LNCAP (cell line): ENCODE results near the gene HOXD13.

ENCODE experiments used
- TF ChIP-seq, protein P1 (sequence below): fragments of 450-650 bp; IDR thresholded peaks from 2 replicates; pipeline ENCODE4 v1.5.1; 2017; ENCODE audit warnings: mild to moderate bottlenecking

Gene HOXD13

GRCh38 chr2:176088048-176088936, 4.2 kb upstream of the HOXD13 start:
- TF ChIP-seq, protein P1, sequence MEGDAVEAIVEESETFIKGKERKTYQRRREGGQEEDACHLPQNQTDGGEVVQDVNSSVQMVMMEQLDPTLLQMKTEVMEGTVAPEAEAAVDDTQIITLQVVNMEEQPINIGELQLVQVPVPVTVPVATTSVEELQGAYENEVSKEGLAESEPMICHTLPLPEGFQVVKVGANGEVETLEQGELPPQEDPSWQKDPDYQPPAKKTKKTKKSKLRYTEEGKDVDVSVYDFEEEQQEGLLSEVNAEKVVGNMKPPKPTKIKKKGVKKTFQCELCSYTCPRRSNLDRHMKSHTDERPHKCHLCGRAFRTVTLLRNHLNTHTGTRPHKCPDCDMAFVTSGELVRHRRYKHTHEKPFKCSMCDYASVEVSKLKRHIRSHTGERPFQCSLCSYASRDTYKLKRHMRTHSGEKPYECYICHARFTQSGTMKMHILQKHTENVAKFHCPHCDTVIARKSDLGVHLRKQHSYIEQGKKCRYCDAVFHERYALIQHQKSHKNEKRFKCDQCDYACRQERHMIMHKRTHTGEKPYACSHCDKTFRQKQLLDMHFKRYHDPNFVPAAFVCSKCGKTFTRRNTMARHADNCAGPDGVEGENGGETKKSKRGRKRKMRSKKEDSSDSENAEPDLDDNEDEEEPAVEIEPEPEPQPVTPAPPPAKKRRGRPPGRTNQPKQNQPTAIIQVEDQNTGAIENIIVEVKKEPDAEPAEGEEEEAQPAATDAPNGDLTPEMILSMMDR, result peak; percentile 84

GRCh38 chr2:176088937-176089842, 3.3 kb upstream of the HOXD13 start:
- TF ChIP-seq, protein P1, result no peak

DNA sequence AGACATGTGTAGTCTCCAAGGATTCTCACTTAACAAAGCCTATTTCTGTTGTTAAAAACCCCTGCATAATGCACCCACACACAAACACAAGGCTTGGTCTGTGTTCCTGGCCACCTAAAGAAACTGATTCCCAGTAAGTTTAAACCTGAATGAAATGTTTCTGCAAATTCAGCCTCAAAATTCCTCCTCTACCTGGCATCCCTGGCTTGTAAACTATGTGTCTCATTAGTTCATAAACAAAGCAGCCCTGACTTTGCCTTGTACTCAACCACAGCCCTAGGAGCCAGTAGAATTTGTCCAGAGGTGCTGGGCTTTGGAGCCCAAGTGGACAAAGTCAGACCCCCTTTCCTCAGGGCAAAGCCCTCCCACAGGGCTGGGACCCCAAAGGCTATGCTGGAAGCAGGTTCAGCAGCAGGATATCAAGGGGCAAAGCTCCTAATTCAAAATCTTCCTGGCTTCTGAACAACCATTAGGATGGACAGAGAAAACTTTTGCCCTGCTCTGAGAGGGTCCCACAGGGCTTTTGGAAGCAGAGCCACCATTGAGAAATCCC, 2.6 kb upstream of the HOXD13 start:
- TF ChIP-seq, protein P1, result no peak

- TF ChIP-seq, protein P1, result no peak
Measured at GRCh38 chr2:176090862-176091261, 1.7 kb upstream of the HOXD13 start.

DNA sequence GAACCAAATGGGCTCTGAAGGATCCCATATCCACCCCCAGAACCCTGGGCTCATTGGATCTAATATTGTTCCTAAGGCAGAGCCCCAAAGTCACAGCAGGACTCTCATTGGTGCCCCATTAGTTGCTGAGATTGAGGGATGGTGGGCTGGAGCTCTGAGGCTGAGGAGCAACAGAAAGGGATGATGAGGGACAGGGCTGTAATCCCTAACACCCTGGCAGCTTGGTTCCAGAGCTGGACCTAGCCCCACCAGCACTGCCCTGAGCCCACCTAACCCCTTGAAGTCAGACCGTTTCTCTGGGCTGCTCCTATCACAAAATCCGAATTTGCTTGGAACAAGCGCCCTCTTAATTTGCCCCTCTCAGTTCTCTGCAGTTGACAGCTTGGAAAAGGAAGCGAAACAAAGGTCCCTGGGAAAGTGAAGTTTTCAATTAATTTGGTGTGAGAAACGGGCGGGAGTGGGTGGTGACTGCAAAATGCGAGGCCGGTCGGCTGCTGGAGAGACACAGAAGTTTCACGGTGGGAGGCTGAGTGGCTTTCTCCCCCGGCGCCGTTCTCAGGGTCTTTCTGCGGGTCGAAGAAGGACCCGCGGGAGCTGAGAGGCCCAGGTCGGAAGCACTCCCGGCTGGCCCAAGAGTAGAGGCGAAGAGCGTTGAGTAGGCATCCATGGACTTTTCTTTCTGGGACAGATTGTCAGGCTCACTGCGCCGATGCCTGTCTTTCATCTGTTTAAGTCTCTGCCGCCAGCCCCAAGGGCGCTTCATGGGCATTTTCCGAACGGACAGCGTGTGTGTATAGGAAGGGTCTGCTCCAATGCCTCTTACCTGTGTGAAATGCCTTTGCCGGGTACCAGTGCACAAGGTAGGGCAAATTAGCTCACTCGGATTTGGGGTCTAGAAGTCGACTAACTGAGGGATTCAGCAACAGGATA, 927 bp upstream of the HOXD13 start:
- TF ChIP-seq, protein P1, result no peak

DNA sequence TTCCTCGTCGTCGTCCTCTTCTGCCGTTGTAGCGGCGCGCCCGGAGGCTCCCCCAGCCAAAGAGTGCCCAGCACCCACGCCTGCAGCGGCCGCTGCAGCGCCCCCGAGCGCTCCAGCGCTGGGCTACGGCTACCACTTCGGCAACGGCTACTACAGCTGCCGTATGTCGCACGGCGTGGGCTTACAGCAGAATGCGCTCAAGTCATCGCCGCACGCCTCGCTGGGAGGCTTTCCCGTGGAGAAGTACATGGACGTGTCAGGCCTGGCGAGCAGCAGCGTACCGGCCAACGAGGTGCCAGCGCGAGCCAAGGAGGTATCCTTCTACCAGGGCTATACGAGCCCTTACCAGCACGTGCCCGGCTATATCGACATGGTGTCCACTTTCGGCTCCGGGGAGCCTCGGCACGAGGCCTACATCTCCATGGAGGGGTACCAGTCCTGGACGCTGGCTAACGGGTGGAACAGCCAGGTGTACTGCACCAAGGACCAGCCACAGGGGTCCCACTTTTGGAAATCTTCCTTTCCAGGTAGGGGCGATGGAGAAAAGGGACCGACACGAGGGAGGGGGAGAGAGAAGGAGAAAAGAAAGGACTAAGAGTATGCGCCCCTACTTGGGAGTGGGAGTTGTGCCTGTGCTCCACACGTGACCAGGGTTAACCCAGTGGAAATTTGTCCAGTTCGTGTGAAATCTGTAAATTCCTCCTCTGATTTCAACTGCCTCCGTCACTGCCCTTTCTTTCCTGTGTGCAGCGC, 800 bp downstream of the HOXD13 start:
- TF ChIP-seq, protein P1, result no peak
